Embryonic facial prominence (tissue), 1 donor: ENCODE results near the gene A2M.

Source experiments
- DNase-seq: peaks from one replicate; pipeline ENCODE4 v3.0.0-alpha.2; 2016; ENCODE audit errors: extremely low spot score

Gene A2M

GRCh38 chr12:9039397-9039977 lies 76.2 kb downstream of the A2M start:
- DNase-seq, result peak; percentile 25

- no peak for DNase-seq
Observed at GRCh38 chr12:9037431-9037830, 78.3 kb downstream of the A2M start.

DNA sequence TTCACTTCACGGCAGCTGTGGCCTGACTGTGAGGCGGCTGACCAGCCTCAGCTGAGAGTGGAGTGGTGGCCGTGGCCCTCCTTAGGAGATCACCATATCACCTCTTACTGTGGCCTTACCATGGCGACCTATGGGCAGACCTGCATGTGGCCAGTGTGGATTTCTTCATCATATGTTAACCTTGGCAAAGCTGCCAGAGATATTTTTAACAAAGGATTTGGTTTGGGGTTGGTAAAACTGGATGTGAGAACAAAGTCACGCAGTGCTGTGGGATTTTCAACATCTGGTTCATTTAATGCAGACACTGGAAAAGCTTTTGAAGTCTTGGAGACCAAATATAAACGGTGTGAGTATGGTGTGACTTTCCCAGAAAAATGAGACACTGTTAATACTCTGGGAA lies 79.5 kb downstream of the A2M start:
- DNase-seq, result no peak

- no peak for DNase-seq
Observed at GRCh38 chr12:9034095-9034494, 81.6 kb downstream of the A2M start.

GRCh38 chr12:9033265-9033887 lies 82.3 kb downstream of the A2M start:
- no peak for DNase-seq

DNA sequence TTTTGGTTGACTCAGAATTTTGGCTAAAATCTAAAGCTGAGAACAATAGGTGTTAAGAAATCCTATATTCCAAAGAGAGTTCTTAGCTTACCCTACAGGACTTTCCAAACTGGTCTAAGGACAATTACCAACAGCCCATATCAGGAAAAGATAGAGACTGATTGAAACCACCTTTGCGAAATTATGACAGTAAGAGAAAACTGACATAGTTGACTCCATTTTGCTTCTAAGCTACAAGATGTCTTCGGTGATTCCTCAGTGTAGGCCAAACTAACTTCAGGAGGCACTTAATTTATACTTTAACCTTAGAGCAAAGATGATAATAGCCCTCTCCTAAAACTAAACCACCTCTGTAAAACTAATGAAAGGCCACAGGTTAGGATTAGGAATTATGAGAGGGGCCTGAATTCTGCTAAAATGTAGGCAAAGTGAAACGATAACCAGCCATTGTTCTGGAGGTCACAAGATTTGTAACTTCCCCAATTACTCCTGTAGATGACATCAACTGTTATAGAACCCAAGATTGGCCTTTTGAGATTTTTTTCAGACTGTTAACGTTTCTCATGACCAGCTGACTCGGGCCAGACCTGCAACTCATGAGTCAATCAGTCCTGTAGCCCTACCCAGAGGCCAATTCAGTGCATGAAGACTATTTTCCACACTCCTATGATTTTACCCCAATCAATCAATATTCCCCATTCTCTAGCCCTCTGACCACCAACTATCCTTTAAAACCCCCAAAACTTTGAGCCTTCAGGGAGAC lies 83.3 kb downstream of the A2M start:
- DNase-seq, result no peak

- DNase-seq, result no peak
Observed at GRCh38 chr12:9030776-9031175, 84.9 kb downstream of the A2M start.

GRCh38 chr12:9027161-9028059 lies 88.3 kb downstream of the A2M start:
- no peak for DNase-seq

DNA sequence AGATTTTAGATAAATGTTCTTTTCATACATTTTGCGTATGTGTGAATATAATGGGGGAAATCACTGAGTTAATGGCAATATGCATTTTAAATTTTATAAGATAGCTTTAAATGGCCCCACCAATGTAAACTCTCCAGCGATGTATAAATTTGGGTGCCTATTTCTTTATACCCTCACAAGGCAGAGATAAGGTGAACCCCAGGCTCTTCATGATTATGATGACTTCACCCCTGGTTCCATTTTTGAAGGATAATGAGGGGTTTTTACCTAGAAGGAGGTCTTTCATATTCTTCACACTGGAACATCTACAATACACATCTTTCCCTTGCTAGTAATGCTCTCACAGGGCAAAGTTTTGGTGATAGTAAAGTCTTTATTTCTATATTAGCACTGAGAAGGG lies 91.2 kb downstream of the A2M start:
- DNase-seq, result no peak

GRCh38 chr12:9022592-9022991 lies 93.1 kb downstream of the A2M start:
- no peak for DNase-seq
